A204.1 (cell line): ENCODE data around the gene MGAT4B.

ENCODE experiments used
- FAIRE-seq: peaks from 2 replicates; lab custom pipeline; 2012; peaks lifted over from hg19 to GRCh38; lab: Jason Lieb, UNC

The MGAT4B gene

DNA sequence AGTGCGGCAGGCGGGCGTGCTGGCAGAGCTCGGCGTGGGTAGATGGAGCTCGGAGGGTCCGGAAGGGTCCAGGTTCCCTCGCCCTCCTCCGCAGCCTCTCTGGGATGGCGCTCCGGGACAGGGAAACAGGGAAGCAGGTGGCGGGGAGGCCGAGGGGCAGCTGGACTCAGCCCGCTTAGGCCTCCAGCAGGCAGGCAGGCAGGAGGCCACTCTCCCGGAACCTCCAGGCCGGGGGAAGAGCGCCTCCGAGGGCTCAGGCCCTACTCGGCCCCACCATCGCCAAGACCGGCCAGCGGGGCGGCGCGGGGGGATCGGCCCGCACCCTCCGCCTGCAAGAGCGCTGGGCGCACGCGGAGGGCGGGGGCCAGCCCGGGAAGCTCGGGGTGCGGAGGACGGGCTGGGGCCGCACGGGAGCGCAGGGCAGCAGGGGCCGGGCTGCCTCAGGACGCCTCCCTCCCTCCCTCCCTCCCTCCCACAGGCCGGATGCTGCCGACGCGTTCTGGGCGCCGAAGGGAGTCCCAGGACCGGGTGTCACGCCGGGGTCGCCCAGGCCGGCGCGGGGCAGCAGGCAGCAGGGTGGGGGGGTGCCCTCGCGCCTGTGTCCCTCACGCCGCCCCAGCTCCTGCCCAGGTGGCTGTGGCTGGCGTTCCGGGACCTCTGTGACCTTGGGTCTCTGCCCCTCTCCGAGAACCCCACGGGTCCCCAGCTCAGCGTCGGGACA lies 977 bp downstream of the MGAT4B start:
- FAIRE-seq: no peak

GRCh38 chr5:179805070-179805528 lies 1.6 kb downstream of the MGAT4B start:
- FAIRE-seq: no peak

DNA sequence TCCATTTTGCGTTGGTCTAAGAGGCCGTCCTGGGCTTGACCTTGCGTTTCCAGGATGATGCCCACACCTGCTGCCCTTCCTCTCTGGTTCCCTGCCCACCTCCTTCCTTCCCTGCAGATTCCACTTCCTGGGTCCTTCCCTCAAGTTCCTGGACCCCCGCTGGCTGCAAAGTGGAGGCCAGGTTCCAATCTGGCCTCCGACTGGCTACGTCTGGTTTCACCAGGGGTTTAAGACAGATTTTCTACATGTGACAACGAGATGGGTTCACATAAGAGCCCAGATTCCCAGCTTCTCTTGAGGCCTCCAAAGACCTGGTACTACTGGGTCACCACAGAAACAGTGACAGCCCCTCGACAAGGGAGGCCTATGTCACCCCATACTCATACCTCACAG lies 2.1 kb downstream of the MGAT4B start:
- no peak for FAIRE-seq

DNA sequence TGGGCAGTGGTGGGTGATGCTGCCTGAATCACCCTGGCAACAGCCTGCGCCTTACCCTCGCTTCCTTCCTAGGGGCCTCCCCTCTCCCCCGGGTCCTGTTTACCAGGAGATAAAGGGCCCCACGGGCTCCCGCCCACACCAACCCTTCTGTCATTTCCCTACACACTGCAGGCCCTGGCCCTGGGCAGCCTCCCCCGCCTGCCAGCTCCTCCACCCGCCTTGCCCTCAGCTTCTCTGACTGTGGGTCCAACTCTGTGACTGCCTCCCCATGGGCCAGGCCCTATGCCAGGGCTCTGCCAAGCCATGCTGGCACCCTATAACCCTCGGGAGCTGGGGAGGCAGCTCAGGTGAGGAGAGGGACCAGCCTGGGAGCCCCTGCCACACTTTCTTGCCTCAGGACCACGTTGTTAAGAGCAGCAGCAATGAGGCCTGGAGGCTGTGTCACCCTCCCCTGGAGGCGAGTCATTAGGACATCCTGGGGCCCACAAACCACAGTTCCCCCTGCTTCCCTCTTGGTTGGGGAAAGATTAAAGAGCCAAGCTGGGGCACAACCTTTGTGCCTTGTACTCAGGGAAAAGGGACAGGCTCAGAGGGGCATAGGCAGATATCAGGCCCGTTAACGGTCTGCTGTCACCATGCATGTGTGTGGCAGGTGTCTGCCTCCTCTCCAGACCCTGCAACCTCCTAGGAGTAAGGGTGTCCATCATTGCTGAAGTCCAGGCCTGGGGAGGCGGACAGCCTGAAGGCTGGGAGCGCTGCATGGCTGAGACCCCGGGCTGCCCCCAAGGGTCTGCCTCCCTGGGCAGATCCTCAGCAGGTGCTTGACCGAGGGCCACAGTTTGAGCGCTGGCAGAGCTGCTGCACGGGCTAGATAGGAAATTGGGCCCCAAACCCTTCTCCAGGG lies 2.8 kb downstream of the MGAT4B start:
- no peak for FAIRE-seq

- FAIRE-seq: no peak
Observed at GRCh38 chr5:179802950-179803562, 3.6 kb downstream of the MGAT4B start.

GRCh38 chr5:179802207-179802883 lies 4.3 kb downstream of the MGAT4B start:
- FAIRE-seq: no peak

DNA sequence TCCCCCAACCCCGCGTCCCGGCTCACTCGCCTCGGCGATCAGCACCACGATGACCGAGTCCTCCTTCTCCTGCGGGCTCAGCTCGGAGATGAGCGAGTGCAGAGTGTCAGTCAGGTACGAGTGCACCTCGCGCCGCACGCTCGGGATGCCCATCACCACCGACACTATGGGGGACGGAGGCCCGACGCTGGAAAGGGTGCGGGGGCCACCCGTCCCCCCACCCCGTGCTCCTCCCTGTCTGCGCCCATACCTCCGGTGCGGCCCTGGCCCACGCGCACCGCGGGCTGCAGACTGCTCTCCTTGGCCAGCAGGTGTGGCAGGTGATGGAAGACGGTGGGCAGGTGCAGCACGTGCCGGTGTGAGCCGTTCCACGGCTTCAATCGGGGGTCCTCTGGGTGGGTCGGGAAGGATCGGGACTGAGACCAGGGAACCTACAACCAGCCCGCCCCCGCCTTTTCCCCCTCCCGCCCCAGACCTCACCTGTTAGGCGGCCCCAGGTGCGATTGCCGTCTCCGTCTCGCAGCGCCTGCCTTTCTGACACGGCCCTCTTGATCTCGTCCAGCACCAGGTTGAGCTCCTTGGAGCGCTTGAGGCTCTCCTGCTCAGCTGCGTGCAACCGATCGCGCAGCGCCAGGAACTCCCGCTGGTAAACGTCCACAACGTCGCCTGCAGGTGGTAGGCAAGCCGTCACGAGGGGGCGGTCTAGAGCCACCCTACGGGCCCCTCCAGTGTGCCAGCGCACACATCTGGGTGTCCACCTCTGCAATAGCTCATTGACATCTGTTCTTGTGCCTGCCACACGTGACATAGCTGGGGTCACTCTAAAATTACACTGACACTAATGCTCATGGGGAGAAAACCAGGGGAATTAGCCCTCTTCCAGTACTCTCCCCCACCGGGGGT lies 5.1 kb downstream of the MGAT4B start:
- FAIRE-seq: no peak

- FAIRE-seq: no peak
Observed at GRCh38 chr5:179800696-179801201, 5.9 kb downstream of the MGAT4B start.

- no peak for FAIRE-seq
Observed at GRCh38 chr5:179800071-179800695, 6.5 kb downstream of the MGAT4B start.

DNA sequence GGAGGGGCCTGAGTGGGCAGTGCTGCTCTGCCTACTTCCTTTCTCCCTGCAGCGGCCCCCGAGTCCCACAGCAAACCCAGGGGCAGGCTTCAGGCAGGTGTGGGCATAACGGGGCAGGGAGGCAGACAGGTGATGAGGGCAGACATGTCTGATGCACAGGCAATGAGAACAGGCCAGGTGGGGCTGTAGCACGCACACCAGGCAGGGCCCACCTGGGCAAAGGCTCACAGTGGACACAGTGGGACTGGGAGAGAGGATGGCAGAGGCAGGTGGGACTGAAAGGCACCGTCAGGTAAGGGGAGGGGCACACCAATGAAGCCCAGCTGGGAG lies 7.1 kb downstream of the MGAT4B start:
- no peak for FAIRE-seq

DNA sequence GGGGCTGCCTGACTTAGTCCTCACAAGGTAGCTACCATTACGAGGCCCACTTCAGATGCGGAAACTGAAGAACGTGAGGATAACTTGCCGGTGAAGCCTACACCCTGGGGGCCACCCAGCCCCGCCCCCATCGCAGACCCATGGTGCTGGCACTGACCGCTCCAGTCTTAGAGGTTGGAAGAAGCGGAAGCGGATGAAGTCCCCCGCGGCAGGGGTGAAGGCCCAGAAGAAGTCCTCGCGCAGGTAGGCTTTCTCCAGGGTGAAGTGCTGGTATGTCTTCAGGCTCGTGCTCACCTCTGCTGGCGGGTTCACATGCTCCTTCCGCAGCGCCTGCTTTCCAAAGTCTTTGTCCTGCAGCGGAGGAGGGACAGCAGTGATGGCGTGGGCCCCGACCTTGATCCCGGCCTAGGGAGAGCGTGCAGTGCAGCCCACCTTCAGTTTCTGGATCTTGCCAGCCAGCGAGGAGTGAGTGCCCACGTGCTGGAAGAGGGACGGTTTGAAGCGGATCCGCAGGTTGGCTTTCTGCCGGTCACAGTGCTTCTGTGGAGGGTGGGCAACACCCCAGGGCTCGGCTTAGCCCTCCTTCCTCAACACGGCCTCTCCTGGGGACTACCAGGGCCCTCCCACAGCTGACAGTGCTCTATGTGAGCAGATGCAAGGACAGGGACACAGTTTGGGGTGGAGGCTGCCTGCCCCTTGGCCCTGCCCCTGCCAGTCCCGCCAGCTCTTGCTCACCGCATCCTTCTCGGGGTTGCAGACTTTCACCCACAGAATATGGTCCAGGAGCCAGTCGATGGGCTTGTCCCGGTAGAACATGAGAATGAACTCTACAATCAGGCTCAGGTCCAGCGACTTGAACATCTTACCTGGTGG lies 7.7 kb downstream of the MGAT4B start:
- no peak for FAIRE-seq

GRCh38 chr5:179798144-179798770 lies 8.4 kb downstream of the MGAT4B start:
- no peak for FAIRE-seq

DNA sequence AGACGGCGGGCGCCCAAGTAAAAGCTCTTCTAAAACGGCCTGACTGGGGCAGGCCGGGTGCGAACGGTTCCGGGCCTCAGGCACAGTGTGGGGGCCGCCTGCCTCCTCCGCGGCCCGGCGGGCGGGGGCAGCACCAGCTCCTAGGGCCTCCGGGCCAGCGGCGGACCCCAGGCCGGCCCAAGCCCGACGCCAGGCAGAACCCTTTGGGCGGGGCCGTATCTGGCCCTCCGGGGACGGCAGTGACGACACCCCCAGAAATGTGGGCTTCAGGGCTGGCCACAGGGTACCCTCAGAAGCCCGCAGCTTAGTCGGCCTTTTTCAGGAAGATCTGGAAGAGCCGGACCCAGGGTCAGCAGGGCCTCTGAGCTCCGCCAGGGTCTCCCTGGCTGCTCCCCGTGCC lies 8.9 kb downstream of the MGAT4B start:
- FAIRE-seq: no peak

DNA sequence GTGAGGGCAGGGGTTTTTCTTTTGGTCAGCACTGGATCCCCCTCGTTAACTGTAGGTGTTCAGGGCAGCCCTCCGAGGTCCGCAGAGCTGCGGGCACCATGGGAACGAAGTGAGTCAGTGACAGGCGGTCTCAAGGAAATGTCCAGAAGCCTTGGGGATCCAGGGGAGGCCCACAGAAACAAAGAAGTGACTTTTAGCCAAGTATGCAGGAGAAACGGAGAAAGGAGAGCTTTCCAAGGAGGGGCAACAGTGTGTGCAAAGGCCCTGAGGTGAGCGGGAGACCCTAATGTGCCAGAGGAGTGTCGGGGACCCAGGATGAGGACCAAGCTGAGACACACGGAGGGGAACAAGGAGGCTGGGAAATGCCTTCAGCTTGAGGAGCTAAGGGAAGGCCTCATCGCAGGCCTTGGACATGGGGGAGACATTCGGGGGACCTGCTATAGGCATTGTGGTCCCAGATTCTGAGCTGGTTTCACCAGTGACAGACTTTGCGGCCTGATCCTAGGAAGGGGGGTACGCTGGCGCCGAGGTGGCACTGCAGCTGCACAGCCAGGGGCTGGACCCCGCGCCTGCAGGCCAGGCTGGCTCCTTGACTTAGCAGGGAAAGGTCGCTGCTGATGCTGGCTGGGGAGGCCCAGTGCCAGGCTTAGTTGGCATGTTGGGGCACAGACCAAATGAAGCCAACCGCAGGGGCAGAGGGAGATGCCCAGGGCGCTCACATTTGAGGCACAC lies 9.6 kb downstream of the MGAT4B start:
- FAIRE-seq: no peak

DNA sequence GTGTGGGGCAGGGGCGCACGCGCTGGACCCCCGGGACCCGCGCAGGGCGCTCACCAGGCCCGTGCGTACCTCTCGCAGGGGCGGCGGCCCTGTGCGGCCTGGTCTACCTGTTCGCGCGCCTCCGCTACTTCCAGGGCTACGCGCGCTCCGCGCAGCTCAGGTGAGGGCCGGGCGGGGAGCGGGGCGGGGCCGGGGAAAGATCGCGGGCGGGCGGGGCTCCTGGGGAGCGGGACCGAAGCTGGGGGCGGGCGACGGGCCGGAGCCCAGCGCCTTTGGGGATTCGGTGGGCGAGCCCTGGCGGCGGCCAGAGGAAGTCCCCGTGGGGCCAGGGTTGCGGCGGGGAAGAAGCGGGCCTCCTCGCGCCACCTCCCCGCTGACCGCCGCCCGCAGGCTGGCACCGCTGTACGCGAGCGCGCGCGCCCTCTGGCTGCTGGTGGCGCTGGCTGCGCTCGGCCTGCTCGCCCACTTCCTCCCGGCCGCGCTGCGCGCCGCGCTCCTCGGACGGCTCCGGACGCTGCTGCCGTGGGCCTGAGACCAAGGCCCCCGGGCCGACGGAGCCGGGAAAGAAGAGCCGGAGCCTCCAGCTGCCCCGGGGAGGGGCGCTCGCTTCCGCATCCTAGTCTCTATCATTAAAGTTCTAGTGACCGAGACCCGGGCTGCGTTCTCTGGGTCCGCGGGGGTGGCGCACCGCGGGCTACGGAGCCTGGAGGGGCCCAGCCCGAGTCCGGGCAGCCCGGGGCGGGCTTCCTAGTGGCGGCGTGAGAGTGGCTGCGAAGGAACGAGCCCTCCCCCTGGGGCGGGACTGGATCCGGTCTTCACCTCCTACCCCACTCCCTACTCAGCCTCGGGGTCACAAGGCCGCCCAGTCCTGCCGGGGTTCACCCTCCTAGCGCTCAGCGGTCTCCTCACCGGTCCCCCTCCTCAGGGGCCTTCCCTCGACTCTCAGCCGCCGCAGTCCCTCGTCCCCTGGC lies 10.5 kb downstream of the MGAT4B start:
- FAIRE-seq: no peak

- no peak for FAIRE-seq
Observed at GRCh38 chr5:179795049-179795862, 11.4 kb downstream of the MGAT4B start.

- no peak for FAIRE-seq
Observed at GRCh38 chr5:179794575-179794974, 12.1 kb downstream of the MGAT4B start.
